ENCODE data around the gene RUBCNL.

The RUBCNL gene

DNA sequence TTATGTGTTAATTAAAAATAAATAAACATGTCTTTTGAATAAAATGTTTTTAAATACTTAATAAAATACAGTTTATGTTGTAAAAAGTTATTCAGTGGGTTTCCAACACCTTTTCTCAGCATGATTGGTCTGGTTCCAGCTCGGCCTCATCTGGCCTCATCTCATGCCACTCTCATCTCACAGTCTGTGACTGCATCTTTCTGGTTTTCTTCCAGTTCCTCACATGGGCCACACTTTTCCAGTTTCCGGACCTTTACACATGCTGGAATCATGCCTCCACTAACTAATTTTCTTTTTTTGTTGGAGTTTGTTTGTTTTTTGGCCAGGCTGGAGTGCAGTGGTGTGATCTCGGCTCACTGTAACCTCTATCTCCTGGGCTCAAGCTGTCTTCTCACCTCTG is 82.5 kb downstream of the RUBCNL start:
- DNase-seq (ENCODE audit: low spot score), result no peak

GRCh38 chr13:46303742-46304385 is 83.2 kb downstream of the RUBCNL start:
- DNase-seq (ENCODE audit: low spot score), result no peak

- DNase-seq (ENCODE audit: low spot score), result no peak
Measured at GRCh38 chr13:46297361-46297811, 89.7 kb downstream of the RUBCNL start.

- no peak for DNase-seq (ENCODE audit: low spot score)
Measured at GRCh38 chr13:46296921-46297320, 90.1 kb downstream of the RUBCNL start.

GRCh38 chr13:46296115-46296822 is 90.8 kb downstream of the RUBCNL start:
- DNase-seq (ENCODE audit: low spot score), result no peak

DNA sequence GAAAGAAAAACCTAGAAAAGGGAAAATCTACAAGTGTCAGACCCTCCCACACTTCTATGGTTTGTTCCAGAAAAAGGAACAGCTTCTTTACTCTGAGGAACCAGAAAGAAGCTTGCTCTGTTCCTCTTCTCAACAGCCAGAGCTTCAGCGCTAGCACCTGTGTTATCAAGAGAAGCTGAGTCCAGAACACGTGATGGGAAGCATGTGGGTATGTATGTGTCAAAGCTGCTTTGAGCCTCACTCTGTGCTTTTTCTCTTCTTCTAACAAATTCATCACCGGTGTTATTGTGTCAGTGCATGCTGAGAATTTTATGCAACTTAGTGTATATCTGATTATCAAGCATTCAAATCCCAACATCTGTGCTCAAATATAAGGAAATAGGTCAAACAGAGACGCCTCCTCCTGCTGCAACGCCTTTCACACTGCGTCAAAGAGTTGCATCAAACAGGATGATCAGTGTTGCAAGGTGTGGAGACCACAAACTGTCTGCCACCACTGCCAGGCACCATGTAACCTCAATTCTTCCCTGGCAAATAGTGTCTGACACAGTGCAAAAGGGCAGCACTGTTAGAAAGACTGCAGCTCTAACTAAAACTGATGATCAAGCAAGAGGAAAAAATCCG is 91.4 kb downstream of the RUBCNL start:
- DNase-seq (ENCODE audit: low spot score), result no peak

DNA sequence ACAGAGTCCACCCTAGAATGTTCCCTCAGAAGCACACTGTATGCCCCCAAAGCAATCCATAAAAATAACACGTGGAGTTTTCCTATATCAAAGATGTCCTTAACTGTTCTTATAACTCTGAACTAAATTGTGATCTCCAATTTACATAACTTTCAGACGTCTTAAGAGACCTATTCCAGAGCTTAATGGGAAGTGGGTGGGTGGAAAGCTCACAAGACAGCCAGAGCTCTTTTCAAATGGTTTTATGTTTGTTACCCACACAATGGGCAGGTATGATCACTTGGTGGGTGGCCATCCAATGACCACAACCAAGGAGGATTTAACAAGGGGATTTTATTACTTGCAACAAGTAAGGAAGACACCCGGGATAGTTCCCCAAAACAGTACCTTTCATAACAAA is 93.6 kb downstream of the RUBCNL start:
- DNase-seq (ENCODE audit: low spot score), result no peak

All from hematopoietic multipotent progenitor cell treated with erythropoietin and hydrocortisone succinate and interleukin-3 and kit ligand, for 15 days (in vitro differentiated cells).